GM18867 (cell line): ENCODE measurements around the gene NOP9.
"Not testable (repeated sequence)": the region's sequence is repeated elsewhere in the genome, so short reads cannot be mapped to it uniquely, and the experiment has no call there.

Experiments
- ATAC-seq: cut with Tn5 transposase; IDR thresholded peaks from one replicate; pipeline ENCODE4 v1.9.1; 2021; ENCODE audit warnings: mild to moderate bottlenecking, moderate library complexity; ENCODE audit not compliant: unreplicated experiment

NOP9 gene

DNA sequence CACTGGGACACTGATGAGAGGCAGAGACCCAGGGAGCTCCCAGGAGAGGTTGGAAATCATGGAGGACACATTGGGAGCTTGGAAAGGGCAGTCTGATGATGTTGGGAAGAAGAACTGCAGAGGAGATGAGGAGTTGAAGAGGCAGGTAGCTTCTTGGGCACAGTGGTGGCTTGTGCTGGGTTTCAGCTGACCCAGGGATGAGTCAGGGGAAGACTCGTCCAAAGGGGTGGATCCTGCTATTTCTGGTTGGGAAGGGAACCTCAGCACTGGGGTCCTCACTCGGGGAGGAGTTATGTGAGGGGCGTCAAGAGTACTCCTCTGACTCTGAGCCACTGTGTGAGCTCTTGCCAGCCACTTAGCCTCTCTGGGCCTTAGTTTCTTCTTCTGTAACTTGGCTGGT lies 23.7 kb downstream of the NOP9 start:
- ATAC-seq: no peak

DNA sequence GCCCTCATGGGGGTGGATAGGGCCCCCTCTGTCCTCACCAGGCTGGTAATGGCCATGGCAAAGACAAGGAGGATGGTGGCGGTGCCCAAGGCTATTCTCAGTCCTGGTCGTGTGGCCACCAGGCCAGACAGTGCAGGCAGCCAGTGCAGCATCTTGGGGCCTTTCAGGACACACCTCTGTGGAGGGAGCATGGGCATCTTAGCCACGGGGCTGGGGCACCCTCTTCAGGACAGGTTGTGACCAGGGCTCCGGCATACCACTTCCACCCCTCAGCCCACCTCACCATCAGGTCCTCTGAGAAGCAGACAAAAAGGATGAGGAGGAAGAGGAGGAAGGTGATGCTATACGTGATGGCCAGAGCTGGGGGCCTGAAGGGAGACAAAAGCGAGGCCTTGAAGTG lies 24.4 kb downstream of the NOP9 start:
- no peak for ATAC-seq

DNA sequence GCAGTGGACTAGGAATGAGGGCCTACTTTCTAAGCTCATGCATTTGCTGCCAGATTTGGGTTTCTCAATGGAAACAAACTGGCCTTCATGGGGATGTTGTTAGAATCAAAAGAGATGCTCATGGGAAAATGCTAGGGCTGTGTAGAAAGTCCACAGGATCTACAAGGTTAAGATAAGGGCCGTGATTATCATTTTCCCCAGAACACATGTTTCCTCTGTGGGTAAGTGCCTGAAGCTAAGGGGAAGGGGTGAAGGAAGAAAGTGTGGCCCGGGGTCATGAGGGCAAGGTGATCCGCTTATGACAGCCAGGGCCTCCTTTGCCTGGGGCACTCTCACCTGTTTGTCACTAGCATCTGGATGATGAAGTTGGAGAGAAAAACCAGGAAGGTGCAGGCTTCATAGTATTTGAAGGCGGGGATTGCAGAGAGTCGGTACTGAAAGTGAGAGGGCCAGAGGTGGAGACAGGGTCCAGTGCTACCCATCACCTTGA lies 25.4 kb downstream of the NOP9 start:
- ATAC-seq: no peak

DNA sequence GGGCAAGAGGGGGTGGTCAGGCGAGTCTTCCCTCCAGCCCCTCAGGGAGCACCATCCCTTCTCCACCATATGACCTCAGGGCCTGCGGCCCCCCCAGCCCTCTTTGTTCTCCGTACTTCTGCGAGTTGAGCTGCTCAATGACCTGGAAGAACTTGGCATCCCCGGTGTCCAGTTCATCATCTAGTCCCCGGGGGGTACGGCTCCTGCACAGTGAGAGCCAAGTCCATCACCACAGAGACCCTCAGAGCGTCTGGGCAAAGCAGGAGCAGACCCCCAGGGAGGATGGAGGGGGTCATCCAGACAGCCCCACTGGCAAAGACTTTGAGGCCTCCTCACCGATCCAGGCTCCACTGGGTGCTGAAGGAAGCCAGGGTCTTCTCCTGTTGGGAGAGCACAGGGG lies 26.3 kb downstream of the NOP9 start:
- no peak for ATAC-seq

DNA sequence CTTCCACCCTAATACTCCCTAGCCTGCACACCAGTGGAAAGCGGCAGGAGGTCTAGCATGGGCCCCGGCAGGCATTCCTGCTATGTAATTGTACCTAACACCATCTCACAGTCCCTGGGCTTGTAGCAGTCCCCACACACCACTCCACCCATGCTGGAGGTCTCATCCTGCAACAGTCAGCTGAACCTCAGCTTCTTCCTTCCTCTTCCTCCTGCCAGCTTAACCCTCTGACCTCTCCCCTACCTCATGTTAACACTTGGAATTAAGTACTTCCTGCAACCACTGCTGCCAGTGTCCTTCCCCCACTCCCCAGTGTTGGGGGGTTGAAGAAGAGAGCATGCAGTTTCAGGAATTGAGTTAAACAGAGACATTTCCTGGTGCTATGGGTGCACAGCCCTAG lies 27.7 kb downstream of the NOP9 start:
- ATAC-seq: no peak

DNA sequence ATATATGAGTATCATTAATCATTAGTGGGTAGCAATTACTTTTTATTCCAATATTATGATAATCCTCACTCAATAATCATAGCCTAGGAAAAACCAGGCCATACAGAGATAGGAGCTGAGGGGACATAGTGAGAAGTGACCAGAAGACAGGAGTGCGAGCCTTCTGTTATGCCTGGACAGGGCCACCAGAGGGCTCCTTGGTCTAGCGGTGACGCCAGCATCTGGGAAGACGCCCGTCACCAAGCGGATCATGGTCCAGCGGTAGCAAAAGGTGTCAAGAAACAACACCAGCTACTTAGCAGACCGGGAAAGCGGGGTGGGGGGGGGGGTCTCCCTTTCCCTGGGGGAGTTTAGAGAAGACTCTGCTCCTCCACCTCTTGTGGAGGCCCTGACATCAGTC lies 28.3 kb downstream of the NOP9 start:
- ATAC-seq: not testable (repeated sequence)

DNA sequence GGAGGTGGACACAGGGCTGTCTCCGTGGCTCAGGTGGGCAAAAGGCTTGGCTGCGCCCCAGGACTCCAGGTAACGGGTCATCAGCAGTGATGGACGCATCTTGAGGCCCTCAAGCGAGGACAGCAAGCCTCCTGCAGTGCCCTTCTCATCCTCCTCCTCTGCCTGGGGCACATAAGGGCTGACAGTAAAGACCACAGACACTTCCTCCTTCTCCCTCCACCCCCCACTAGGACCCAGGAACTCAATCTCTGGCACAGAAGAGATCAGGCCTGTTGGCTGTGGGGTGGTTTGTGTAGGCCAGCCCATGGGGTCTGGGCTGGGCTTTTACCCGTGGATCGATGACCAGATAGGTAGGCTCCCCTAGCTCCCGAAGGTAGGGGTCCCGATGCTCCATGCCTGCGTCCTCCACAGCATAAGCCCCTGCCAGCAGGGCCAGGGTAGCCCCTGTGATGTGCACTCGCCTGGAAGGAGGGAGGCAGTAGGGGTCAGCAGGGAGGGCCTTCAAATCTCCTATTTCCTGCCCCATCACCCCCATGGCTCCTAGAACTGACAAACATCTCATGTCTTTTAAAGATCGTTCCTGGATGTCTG lies 29.5 kb downstream of the NOP9 start:
- ATAC-seq: no peak

DNA sequence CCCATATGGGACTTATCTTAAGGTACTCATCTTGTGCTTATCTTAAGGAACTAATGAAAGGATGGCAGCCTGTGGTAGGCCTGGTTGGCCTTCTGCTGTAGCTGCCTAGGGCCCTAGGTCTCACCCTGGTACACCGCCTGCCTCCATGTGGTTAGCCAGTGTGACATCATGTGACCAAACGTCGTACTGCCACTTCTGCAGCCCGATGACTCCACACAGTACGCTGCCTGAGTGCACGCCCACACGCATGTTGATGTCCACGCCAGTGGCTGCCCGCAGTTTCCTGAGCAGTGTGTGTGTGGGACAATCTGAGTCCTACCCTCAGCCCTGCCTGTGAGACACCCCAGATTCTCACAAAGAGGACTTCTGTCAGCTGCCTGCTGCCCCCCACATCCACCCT lies 30.1 kb downstream of the NOP9 start:
- no peak for ATAC-seq

DNA sequence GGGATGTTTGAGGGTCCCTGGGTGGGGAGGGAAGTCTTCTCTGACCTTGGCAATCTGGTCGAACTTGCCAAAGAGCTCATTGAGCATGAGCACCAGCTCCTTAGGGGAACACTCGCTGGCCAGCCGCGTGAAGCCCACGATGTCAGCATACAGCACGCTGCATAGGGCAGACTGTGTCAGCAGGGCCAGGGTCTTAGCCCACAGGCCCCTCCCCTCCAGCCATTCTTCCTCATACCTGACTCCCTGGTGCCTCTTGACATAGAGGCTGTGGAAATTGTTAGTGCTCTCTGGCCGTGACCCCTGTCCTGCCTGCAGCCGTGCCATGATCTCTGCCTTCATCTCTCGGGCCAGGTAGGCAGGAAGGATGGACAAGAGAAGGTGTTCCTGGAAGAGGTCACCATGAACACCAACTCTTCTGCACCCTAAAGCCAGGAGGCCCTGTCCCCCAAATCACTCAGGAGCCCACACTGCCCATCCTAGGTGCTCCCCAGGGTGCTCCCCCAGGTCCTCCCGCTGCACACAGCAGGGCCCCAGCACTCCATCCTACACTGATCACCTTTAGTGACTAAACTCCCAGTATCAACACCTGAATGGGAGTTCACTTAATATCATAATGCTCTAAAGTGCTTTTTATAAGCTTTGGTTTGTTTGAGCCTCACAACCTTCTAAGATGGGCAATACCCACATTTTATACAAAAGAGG lies 31.5 kb downstream of the NOP9 start:
- no peak for ATAC-seq

DNA sequence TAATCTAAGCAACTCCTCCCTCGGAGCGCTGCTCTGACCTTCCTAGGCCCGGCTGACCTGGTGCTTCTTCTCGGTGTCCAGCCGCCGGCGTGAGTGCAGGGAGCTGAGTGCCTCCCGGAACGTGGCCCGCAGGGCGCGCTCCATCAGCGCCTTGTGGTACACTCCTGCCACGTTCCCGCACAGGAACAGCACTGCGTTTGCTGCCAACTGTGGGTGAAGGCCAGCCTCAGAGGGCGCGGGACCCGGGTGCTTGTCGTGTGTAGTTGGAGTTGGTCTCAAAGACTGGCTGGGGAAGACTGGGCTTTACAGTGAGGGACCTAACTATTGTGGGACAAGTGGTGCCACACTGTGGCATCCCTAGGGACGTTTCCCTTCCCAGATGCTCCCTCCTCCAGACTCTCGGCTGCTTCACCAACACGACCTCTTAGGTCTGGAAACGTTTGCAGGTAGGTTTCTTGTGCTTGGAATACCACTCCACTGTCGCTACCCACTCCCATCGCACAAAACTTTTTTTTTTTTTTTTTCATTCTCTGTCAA lies 32.1 kb downstream of the NOP9 start:
- ATAC-seq: no peak

DNA sequence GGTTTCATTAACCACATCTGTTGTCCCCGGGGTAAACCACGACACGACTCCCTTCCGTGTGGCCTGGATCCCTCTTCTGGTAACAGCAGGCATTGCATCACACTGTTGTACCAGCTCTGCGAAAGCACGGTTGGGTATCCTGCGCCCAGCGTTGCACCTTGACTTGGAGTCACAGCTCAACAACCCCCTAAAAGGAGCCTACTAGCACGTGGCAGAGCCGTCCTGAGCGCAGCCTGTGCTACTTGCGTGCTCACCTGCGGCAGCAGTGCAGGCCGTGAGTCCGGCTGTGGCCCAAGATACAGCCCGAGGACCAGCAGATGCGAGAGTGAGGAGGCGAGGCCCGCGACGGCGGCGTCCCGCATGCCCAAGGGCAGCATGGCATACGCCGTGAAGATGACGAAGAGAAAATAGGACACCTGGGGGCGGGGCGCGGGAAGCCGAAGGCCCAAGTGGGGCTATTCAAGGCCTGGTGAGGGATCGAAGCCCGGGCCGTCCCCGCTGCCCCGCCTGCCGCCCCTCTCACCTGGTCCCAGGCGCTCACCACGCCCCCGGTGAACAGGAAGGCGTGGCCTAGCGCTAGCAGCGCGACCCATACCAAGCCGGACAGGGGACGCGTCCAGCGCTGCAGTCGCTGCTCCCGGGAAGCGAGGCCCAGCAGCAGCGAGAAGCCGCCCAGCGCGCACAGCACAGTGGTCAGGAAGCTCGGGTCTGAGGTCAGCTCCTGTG lies 32.8 kb downstream of the NOP9 start:
- ATAC-seq: peak; percentile 84

DNA sequence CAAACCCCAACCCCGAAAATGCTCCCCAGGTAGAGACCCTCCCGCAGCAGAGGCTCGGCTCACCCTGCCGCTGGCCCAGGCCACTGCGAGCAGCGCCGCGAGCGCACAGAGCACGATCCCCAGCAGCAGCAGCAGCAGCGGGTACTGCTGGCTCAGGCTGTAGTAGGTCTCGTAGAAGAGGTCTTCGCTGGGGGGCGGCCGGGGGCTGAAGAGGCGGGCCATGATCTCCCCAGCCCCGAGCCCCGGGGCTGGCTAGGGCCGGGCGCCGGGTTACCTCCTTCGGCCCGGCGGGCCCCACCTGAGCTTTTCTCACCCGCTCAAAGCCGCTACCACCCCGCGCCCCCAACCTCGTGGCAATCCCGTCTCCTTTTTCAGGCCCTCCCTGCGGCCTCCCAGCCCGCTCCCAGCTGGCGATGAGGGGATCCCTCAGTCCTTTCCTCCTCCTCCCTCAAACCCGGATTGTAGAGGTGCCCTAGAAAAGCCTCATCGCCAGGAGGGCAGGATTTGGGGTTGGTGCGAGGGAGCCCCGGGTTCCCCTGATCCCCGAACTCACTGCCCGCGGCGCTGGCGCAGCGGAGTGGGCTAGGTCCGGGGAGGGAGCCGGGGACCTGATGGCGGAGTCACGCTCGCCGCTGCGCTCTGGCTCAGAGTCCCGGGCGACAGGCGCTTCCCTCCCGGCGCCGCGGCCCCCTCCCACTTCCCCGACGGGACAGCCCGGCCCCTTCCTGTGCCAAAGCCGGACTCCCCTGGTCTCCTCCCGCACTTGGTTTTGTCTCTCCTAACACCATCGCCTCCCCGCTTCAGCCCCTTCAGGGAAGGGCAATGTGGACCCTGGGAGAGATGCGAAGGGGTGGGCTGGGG lies 35.0 kb downstream of the NOP9 start, which contains the start of gene ADCY4:
TSS of gene ADCY4 (minus strand) at position 641 of the 861 bp plus-strand sequence. CDS start at position 222, 419 bp downstream.
- no peak for ATAC-seq

DNA sequence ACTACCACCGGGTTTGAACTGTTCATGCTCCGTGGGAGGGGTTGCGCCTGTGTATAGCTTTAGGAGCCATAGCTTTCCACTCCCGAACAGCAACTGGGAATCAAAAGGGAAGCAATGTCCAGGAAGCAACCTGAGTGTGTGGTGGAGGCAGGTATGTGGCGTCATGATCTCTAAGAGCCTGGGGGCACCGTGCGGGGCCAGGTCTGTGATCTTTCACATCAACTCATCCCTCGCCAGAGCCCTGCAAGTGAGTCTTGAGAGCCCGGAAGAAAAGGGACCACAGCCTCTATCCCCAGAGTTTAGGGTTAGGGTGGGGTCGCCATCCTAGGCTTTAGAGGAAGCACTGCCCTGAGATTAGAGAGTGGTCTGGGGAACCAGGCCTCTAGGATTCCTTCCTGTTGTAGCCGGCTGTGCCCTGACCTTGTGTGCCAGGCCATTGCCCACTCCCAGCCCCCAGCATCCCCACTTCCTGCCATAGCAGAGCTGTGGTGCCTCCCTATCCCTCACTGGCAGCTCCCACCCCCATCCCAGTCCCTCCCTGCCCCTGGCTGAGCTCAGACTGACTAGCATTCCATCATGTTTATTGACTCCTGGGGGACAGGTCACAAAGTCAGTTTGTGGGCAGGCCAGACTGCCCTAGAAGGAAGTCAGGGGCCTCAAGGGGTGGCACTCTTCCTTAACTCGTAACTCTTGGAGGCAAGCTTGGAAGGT lies 36.0 kb downstream of the NOP9 start:
- no peak for ATAC-seq

DNA sequence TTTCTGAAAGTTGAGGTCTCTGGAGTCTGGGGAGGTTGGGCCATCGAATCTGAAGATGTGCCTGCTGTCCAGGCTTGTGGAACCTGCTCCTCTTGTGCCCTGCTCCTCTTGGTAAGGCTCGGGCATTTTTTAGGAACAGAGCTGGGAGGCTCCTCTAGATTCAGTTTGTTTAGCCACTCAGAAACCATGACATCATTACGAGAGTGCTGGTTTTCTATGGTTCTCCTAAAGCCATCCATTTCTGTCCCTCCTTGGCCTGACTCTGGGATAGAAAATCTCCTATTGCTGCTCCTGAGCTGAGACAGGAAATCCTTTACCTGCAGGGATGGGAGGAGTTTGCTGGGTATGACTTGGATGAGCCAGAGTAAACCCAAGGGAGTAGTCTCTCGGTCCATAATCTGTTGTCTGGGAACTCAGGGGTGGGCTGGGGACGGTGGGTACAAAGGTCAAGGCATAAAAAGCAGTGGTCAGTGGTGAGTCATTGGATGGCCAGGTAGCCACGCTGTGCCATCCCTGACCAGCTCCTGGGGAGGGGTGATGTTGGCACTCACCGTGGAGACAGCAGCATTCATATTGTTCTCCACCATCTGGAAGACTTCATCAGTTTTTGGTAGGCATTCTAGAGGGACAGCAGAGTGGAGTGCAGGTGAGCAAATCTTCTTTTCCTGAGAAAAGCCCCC lies 37.6 kb downstream of the NOP9 start:
- no peak for ATAC-seq

DNA sequence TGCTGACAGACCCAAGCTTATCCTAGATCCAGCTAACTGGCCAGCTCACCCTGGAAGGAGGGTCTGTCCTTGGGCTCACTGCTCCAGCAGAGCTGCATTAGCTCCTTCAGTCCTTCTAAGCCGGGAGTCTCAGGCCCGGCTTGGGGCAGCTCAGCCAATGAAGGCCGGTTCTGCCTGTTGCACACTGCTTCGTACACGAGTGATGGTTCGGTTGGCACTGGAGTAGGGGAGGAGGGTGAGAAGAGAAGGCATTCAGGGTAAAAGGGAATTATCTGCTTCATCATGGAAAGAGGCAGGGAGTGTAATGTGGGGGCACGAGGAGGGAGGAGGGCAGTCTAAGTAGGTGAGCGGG lies 38.1 kb downstream of the NOP9 start:
- no peak for ATAC-seq

DNA sequence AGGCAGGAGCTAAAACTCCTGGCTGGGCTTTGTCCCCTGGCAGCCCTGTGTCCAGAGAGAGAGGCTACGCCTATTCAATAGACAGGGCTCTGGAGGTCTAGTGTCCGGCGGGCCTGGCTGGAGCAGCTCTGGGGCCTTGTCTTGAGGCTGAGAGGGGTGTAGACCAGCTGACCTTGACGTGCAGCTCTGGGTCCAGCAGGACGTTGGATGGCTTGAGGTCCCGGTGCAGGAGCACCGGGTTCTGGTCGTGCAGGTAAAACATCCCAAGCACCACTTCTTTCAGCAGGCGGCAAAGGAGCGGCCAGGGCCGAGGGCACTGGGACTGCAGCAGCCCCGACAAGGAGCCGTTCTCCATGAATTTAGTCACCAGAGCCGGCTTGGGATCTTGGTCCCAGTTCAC lies 39.2 kb downstream of the NOP9 start:
- ATAC-seq: no peak

DNA sequence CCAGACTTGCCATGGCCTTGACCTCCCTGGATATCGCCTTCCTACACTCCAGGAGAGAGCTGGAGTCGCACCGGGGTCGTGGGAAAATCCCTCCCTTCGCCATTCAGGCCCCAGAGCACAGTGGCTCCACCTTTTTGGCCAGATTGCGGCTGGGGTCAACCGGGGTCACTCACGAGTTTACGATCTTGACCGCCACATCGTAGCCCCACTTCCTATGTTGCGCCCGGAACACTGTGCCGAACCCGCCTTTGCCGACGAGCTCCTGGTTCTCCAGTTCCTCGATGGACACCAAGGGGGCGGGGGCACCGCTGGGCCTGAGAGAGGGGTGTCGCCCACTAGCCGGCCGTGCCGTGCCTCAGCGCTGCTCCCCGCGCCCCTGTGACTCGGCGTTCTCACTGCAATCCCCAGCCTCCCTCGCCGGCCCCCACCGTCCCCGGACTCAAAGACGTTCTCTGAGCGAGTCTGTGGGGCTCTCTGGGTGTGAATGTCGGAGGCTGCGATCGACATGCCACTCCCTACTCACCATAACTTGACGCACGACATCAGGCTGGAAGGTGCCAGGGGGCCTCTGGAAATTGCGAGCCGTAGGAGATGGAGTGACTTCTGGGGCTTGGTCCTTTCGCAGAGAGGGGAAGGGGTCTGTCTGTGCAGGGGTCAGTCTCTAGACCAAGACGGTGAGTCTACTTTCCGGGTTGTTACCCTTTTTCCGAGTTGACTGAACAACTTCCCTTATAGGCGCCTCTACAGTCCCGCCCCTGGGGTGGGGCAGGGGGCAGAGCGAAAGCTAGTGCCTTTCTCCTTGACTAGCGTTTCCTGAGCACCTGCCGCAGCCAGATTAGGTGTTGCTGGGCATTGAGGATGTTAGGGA lies 39.9 kb downstream of the NOP9 start, which contains the start of gene RIPK3:
TSS of gene RIPK3 (minus strand) at position 708 of the 868 bp plus-strand sequence. CDS start at position 543, 165 bp downstream.
- ATAC-seq: peak; percentile 91

DNA sequence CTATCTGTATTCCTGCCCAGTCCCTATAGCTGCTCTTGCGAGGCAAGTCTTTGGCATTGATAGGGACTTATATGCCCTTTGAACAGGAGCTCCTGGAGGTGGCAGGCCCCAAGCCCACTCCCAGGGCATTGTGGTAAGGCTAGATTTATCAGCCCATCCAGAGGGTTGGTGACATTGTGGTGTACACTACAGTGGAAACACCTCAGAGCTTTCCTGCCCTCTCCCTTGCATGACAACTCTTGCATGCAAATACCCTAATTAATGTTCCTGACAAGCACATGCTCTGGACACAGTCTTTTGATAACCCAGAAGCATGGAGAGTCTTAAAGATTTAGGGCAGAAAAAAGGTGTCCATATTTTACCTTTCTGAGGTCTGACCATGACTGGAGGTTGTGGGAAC lies 41.0 kb downstream of the NOP9 start:
- no peak for ATAC-seq

DNA sequence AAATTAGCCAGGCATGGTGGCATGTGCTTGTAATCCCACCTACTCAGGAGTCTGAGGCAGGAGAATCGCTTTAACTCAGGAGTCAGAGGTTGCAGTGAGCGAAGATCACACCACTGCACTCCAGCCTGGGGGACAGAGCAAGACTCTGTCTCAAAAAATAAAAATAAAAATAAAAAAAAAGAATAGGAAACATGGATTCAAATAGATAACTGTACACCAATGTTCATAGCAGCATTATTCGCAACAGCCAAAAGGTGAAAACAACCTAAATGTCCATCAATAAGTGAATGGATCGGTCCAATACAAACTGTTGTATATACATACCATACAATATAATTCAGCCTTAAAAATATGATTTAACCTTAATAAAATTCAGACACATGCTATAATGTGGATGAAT lies 43.2 kb downstream of the NOP9 start:
- ATAC-seq: no peak
